NOMO-1 treated with dmso at 0.1 percent for 144 hours (cell line): ENCODE data around the gene PPP2R1A.
"Not testable (repeated sequence)": the region's sequence is repeated elsewhere in the genome, so short reads cannot be mapped to it uniquely, and the experiment has no call there.

ENCODE experiments used
- DNase-seq: peaks from one replicate; lab custom pipeline; 2025; ENCODE audit not compliant: unreplicated experiment; lab: John Stamatoyannopoulos, UW

Gene PPP2R1A

GRCh38 chr19:52237771-52238400 lies 48.0 kb downstream of the PPP2R1A start:
- no peak for DNase-seq

DNA sequence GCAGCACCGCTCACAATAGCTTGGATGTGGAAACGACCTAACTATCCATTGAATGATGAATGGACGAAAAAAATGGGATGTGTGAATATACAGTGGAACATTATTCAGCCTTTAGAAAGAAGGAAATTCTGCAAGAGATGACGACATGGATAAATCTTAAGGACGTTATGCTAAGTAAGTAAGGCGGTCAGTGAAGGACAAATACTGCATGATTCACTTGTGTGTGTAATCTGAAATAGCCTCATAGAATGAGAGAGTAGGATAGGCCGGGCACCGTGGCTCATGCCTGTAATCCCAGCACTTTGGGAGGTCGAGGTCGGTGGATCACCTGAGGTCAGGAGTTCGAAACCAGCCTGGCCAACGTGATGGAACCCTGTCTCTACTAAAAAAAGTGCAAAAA lies 54.2 kb downstream of the PPP2R1A start:
- DNase-seq: no peak

DNA sequence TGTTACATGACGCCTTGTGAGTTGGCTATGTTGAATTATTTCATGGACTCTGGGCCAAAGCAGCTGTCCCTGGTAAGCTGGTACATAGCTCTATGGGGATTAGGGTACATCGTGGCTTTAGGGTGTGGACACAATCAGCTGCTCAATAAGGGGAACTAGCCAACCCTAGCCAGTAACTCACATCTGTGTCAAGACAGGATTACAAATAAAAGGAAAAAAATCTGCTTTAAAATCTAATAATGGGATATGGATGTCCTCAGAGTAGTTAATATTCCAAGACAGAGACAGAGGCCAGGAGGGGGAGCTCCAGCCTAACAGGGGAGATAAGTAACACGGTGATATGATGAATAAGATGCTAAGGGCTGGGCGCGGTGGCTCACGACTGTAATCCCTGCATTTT lies 58.4 kb downstream of the PPP2R1A start:
- no peak for DNase-seq

- DNase-seq: no peak
Measured at GRCh38 chr19:52258426-52258825, 68.6 kb downstream of the PPP2R1A start.

DNA sequence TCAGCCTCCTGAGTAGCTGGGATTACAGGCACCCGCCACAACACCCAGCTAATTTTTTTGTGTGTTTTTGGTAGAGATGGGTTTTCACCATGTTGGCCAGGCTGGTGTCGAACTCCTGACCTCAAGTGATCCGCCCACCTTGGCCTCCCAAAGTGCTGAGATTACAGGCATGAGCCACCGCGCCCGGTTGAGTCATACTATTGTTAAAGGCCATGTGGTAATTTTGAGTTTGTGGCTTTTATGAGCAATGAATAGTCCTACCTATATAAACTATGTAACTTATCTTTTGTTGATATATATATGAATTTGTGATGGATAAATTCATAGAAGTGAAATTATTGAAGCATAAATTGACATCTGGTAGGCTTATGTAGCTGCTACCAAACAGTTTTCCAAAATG lies 75.7 kb downstream of the PPP2R1A start:
- not testable (repeated sequence) for DNase-seq

- DNase-seq: peak; percentile 98
Measured at GRCh38 chr19:52269338-52270261, 79.7 kb downstream of the PPP2R1A start, which contains the start of gene ZNF766. ZNF766 (plus strand) TSS chr19:52269587; CDS start chr19:52269614, 27 bp downstream.

GRCh38 chr19:52270266-52270885 lies 80.5 kb downstream of the PPP2R1A start:
- DNase-seq: peak; percentile 49

DNA sequence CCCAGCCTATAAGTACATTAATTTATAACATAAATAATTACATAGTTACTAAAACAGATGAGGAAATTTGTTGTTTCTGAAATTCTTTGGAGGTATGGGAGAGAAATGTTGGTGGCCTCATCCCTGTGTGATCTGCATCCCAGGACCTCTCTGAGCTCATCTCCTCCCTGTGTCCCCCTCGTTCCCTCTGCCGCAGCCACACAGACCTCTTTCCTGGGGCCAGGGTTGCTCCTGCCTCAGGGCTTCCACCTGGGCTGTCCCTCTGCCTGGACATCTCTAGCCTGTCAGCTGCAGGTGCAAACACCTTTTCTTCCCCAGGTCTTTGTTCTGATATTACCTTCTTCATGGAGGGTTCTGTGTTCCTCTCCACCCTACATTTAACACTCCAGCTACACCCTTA lies 83.4 kb downstream of the PPP2R1A start:
- no peak for DNase-seq

GRCh38 chr19:52274191-52274590 lies 84.3 kb downstream of the PPP2R1A start:
- no peak for DNase-seq

DNA sequence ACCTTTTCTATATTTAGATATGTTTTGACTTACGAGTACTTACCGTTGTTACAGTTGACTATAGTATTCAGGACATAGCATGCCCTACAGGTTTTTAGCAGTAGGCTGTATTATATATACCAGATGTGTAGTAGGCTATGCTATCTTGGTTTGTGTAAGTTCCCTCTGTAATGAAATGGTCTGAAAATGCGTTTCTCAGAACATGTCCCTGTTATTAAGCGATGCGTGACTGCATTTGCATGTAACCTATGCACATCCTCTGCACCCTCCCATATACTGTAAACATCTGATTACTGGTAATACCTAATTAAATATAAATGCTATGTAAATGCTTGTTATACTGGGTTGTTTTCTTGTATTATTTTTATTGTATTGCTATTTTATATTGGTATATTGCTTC lies 86.1 kb downstream of the PPP2R1A start:
- DNase-seq: no peak

- no peak for DNase-seq
Measured at GRCh38 chr19:52277471-52277870, 87.6 kb downstream of the PPP2R1A start.
